ENCODE data around the gene HECTD1.
"Not testable (repeated sequence)": the region's sequence is repeated elsewhere in the genome, so short reads cannot be mapped to it uniquely, and the experiment has no call there.

Gene HECTD1

DNA sequence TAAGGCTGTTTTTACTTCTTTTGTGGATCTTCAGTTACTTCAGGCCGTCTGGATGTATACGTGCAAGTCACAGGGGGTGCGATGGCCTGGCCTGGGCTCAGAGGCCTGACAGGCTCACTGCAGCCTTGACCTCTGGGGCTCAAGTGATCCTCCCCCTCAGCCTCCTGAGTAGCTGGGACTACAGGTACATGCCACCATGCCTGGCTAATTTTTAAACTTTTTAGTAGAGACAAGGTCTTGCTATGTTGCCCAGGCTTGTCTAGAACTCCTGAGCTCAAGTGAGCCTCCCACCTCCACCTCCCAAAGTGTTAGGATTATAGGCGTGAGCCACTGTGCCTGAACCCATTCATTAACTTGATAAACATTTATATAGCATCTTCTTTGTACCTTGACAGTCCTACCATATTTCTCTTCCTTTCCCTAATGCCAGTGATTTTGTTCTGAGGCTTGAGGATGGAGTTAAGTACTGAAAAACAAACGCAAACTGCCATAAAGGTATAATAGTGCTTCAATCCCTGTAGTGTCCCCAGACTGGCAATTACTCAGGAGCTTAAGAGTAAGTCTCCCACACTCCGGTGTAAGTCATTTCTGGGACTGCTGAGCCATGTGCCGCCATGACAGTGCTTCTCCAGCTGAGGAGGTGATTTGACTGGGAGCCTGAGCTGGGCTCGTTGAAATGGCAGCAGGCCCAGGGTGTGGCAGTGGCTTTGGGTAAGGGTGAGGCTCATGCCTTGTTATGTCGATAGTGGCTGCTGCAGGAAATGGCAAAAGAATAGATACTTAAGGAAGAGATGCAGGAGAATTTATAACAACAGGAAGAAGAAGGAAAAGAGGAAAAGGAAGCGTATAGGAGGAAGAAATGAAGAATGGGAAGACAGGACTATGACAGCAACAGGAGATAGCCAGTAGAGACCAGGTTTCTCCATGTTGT is 43.7 kb upstream of the HECTD1 start:
- H3K4me3 ChIP-seq (ENCODE audit: low read depth, low read length) = no peak overlapping the region
- TF ChIP-seq, protein P1, sequence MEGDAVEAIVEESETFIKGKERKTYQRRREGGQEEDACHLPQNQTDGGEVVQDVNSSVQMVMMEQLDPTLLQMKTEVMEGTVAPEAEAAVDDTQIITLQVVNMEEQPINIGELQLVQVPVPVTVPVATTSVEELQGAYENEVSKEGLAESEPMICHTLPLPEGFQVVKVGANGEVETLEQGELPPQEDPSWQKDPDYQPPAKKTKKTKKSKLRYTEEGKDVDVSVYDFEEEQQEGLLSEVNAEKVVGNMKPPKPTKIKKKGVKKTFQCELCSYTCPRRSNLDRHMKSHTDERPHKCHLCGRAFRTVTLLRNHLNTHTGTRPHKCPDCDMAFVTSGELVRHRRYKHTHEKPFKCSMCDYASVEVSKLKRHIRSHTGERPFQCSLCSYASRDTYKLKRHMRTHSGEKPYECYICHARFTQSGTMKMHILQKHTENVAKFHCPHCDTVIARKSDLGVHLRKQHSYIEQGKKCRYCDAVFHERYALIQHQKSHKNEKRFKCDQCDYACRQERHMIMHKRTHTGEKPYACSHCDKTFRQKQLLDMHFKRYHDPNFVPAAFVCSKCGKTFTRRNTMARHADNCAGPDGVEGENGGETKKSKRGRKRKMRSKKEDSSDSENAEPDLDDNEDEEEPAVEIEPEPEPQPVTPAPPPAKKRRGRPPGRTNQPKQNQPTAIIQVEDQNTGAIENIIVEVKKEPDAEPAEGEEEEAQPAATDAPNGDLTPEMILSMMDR (IDR thresholded peaks at IDR 0.05; ENCODE audit: borderline replicate concordance, insufficient read depth, low read depth, low read length) = no peak

DNA sequence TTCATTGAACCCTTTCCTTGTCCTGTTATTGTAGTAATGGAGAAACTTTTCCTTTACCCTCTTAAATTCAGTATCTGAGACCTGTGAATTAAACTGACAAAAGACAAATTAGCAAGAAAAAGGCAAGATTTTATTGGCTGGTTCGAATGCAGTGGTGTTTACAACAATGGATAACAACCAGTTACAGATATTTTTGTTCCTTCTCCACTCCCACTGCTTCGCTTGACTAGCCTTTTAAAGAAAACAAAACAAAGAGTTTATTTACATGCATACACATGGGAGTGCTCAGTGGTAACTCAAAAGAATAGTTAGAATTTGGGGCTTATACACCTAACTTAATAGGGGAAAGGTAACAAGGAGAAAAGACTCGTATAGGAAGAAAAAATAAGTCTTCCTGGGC is 37.0 kb upstream of the HECTD1 start:
- TF ChIP-seq, protein P1 (IDR thresholded peaks at IDR 0.05; ENCODE audit: borderline replicate concordance, insufficient read depth, low read depth, low read length) = no peak
- H3K4me3 ChIP-seq (ENCODE audit: low read depth, low read length) = no peak overlapping the region

DNA sequence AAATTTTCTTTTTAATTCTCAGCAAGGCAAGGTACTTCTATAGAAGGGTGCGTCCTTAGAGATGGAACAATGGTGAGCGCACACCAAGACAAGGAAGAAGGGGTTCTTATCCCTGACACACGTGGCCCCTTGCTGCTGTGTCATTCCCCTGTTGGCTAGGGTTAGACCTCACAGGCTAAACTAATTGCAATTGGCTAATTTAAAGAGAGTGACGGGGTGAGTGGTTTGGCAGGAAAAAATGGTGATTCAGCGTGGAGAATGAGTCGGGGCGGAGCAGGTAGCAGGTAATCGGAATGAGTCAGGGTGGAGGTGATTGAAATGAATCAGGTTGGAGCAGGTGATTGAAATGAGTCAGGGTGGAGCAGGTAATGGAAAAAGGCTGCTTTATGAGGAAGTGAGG is 36.3 kb upstream of the HECTD1 start:
- no peak overlapping the region for H3K4me3 ChIP-seq (ENCODE audit: low read depth, low read length)
- TF ChIP-seq, protein P1 (IDR thresholded peaks at IDR 0.05; ENCODE audit: borderline replicate concordance, insufficient read depth, low read depth, low read length) = no peak

DNA sequence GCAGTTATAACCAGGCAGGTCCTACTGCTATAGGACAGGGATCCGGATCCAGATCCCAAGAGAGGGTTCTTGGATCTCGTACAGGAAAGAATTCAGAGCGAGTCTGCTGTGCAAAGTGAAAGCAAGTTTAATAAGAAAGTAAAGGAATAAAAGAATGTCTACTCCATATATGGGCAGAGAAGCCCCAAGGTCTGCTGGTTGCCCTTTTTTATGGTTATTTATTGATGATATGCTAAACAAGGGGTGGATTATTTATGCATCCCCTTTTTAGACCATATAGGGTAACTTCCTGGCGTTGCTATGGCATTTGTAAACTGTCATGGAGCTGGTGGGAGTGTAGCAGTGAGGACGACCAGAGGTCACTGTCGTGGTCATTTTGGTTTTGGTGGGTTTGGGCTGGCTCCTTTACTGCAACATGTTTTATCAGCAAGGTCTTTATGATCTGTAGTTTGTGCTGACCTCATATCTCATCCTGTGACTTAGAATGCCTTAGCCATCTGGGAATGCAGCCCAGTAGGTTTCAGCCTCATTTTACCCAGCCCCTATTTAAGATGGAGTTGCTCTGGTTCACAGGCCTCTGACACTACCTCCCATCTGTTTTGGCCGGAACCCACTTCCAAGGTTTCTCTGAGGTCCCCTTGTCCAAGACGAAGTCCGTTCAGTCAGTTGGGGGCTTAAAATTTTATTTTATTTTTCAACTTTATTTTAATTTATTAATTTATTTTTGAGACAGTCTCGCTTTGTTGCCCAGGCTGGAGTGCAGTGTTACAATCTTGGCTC is 34.8 kb upstream of the HECTD1 start:
- H3K4me3 ChIP-seq (ENCODE audit: low read depth, low read length) = not testable (repeated sequence)

DNA sequence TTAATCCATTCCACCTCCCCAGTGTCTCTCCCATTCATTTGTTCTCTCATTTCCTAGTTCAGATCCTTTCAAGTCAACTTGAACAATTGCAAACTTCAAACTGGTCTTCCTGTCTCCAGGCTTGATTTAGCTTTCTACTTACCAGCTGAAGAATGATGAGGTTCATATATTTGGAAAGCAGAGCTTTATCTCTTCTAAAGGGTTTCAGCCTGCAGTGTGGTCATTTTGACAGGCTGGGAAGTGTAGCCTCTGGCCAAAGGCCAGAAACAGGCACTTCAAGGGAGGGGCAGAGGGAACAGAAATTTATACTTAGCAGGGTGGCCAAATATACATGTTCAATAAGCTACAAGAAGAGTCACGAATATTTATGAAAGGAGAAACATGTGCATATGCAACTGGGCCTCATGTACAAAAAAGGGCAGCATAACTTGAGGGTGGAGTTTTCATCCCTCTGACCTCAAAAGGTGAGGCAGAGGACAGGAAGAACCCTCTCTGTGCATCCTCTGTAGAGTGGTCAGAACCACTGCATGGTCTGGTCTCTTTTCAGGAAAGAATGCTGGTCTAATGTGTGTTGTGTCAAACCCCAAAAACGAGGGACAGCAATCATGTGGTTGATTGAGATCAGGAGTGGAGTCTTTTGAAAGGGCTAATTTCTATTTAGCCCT is 34.0 kb upstream of the HECTD1 start:
- no peak overlapping the region for H3K4me3 ChIP-seq (ENCODE audit: low read depth, low read length)
- TF ChIP-seq, protein P1 (IDR thresholded peaks at IDR 0.05; ENCODE audit: borderline replicate concordance, insufficient read depth, low read depth, low read length) = no peak

DNA sequence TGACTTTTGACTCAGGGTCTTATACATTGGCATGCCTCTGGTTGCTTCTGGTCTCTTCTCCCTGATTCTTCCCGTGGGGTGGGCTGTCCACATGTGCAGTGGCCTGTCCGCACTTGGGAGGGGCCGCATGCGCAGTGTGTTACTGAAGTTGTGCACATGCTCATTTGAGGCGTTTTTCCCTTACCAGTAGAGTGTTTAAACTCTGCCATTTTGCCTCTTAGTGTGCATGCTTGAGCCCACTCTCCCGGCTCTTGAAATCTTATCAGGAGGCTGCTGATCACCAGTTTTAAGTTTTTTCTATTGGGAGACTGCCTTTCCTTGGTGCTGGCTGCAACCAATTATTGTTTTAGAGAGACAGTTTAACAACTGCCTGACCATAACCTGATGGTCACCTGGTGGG is 32.1 kb upstream of the HECTD1 start:
- H3K4me3 ChIP-seq (ENCODE audit: low read depth, low read length) = no peak overlapping the region
- TF ChIP-seq, protein P1 (IDR thresholded peaks at IDR 0.05; ENCODE audit: borderline replicate concordance, insufficient read depth, low read depth, low read length) = no peak

DNA sequence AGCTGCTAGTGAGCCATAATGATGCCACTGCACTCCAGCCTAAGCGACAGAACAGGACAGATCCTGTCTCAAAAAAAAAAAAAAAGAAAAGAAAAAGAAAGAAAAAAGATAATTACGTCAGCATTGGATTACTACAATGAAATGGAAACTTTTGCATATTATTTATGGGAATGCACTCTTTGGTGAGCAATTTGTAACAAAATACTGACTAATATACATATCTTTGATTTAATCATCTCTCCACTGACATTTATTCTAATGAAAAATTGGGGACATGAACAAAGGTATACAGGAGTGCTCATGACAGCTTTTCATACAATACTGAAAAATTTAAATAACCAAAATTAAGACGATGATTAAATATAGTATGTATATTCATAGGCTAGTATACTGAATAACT is 27.9 kb upstream of the HECTD1 start:
- H3K4me3 ChIP-seq (ENCODE audit: low read depth, low read length) = no peak overlapping the region
- TF ChIP-seq, protein P1 (IDR thresholded peaks at IDR 0.05; ENCODE audit: borderline replicate concordance, insufficient read depth, low read depth, low read length) = no peak
